Measurements from ENCODE around the gene ZNF615.

DNA sequence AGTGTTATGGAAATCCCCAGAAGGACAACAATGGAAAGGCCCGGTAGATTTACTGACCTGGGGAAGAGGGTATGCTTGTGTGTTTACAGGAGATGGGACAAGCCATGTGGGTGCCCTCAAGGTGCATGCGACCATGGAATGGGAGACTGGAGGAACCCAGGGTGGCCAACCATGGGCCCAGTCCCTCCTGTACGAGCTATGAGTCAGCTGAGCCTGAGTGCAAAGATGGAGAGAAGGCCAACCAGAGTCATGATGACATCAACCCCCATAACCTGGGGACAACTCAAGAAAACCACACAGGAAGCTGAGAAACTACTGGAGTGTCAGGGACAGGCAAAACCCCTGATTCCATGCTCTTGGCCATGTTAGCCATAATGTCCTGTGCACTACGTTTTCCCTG lies 29.1 kb downstream of the ZNF615 start:
- no peak for TF ChIP-seq CTCF (conservative IDR thresholded peaks at IDR 0.05)
- TF ChIP-seq ZFX (IDR thresholded peaks at IDR 0.05): no peak

Measured in C4-2B (cell line).